ENCODE data around the gene SAMD9. TPM values are rescaled to one million over a fixed set of nuclear protein-coding genes. Genes with fewer than 3 reads are reported as not detected.
"Not testable (repeated sequence)": the region's sequence is repeated elsewhere in the genome, so short reads cannot be mapped to it uniquely, and the experiment has no call there.

The SAMD9 gene
- total RNA-seq, 1 donor from 2014 or later = 0.21 TPM

DNA sequence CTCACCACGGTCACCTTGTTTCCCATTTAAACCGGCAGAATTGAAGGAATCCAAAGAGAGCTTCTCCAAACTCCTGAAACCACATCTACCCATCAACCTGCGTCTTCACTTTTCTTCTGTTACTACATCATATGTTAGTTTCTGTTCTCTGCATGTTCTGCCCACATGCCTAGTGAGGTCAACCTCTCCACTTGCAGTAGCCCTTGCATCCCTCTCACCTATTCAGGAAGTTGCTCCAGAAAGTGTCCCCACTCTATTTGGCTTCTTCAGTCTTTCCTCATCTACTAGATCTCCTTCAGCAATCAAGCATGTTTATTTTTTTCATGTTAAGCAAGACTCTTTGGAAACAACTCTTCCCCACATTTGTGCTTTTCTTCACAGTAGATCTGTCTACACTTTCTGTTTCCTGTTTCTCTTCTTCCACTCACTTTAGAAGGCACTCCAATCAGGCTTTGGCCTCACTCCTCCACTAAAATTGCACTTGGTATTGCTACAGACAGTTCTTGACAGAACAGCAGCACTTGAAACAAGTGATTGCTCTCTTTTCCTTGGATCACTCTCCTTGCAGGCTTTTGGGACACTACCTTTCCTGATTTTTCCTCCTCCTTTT is 22.9 kb upstream of the SAMD9 start:
- no peak overlapping the region for H3K4me3 Mint-ChIP-seq
- no peaks in the 10 kb centered on the region for H3K4me1 Mint-ChIP-seq
- no peaks in the 10 kb centered on the region for H3K36me3 Mint-ChIP-seq (ENCODE audit: low read depth)
- H3K27me3 Mint-ChIP-seq (ENCODE audit: low read depth) = peaks cover 16% of the 10 kb centered on the region
- no peak overlapping the region for H3K27ac Mint-ChIP-seq (ENCODE audit: unreplicated experiment)
- H3K9me3 Mint-ChIP-seq = no peaks in the 10 kb centered on the region
- TF ChIP-seq, protein P1, sequence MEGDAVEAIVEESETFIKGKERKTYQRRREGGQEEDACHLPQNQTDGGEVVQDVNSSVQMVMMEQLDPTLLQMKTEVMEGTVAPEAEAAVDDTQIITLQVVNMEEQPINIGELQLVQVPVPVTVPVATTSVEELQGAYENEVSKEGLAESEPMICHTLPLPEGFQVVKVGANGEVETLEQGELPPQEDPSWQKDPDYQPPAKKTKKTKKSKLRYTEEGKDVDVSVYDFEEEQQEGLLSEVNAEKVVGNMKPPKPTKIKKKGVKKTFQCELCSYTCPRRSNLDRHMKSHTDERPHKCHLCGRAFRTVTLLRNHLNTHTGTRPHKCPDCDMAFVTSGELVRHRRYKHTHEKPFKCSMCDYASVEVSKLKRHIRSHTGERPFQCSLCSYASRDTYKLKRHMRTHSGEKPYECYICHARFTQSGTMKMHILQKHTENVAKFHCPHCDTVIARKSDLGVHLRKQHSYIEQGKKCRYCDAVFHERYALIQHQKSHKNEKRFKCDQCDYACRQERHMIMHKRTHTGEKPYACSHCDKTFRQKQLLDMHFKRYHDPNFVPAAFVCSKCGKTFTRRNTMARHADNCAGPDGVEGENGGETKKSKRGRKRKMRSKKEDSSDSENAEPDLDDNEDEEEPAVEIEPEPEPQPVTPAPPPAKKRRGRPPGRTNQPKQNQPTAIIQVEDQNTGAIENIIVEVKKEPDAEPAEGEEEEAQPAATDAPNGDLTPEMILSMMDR (conservative IDR thresholded peaks at IDR 0.05) = no peak
- no peak for DNase-seq (ENCODE audit: low read depth, low spot score)

DNA sequence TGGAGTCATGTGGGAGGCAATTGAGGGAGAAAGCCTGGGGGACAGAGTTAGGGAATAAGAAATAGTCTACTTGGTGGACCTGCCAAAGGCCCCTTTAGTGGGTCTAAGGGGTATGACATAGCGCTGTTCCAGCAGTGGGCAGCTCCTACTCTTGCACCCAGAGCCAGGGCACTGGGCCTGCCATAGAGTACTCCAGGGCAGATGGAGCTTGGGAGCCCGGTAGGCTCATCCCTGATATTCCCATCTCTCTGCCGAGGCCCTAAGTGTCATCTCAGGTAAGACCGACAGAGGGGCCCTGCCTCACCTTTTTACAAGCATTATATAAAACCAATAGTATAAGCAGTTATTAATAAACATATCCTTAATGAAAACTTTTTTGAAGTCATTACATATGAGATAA is 20.8 kb upstream of the SAMD9 start:
- TF ChIP-seq, protein P1 (conservative IDR thresholded peaks at IDR 0.05) = no peak
- no peak for DNase-seq (ENCODE audit: low read depth, low spot score)
- Mint-ChIP-seq H3K27ac (ENCODE audit: unreplicated experiment) (no peak overlapping the region), H3K4me3 (no peak overlapping the region), H3K4me1 (no peaks in the 10 kb centered on the region), H3K27me3 (ENCODE audit: low read depth) (peaks cover 32% of the 10 kb centered on the region), H3K9me3 (no peaks in the 10 kb centered on the region), H3K36me3 (ENCODE audit: low read depth) (no peaks in the 10 kb centered on the region)

DNA sequence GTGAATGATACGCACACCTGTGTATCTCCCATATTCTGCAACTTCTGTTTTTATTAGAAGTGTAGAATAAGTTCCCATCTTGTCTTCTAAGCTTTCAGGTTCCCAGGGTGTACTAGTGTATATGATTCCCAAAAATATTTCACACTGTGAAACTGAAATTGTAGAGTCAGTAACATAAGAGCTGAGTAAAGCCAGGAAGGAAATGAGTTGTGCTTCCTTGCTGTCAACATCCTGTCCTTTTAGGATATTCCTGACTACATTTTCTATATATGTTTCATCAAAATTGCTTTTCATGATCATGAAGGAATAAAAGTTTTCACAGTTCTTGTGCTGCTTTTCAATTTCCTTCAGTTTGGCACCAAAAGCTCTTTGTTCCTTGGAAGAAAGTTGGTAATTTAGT is 15.2 kb upstream of the SAMD9 start:
- H3K36me3 Mint-ChIP-seq (ENCODE audit: low read depth) = no peaks in the 10 kb centered on the region
- TF ChIP-seq, protein P1 (conservative IDR thresholded peaks at IDR 0.05) = no peak
- H3K4me3 Mint-ChIP-seq = no peak overlapping the region
- peaks cover 3% of the 10 kb centered on the region for H3K9me3 Mint-ChIP-seq
- DNase-seq (ENCODE audit: low read depth, low spot score) = no peak
- H3K4me1 Mint-ChIP-seq = no peaks in the 10 kb centered on the region
- H3K27ac Mint-ChIP-seq (ENCODE audit: unreplicated experiment) = no peak overlapping the region
- peaks cover 65% of the 10 kb centered on the region for H3K27me3 Mint-ChIP-seq (ENCODE audit: low read depth)

DNA sequence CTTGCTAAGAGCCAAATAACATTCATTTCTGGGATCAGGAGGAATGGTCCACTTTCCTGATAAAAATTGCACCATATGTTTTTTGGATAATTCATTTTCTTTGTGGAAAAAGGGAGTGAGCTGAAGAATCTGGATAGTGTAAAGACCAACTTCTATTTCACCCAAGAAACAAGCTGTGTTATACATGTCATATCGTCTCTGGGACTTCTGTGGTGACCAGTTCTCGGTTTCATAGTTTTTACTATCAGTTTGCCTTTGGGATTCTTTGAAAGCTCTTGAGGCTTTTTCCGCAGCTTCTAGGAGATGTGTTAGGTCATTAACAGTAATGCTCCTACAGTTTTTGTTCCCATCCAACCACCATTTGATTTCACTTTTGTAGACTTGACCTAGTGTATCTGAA is 14.4 kb upstream of the SAMD9 start:
- peaks cover 3% of the 10 kb centered on the region for H3K9me3 Mint-ChIP-seq
- H3K27me3 Mint-ChIP-seq (ENCODE audit: low read depth) = peaks cover 65% of the 10 kb centered on the region
- TF ChIP-seq, protein P1 (conservative IDR thresholded peaks at IDR 0.05) = no peak
- no peaks in the 10 kb centered on the region for H3K4me1 Mint-ChIP-seq
- DNase-seq (ENCODE audit: low read depth, low spot score) = no peak
- H3K4me3 Mint-ChIP-seq = no peak overlapping the region
- no peak overlapping the region for H3K27ac Mint-ChIP-seq (ENCODE audit: unreplicated experiment)
- no peaks in the 10 kb centered on the region for H3K36me3 Mint-ChIP-seq (ENCODE audit: low read depth)

DNA sequence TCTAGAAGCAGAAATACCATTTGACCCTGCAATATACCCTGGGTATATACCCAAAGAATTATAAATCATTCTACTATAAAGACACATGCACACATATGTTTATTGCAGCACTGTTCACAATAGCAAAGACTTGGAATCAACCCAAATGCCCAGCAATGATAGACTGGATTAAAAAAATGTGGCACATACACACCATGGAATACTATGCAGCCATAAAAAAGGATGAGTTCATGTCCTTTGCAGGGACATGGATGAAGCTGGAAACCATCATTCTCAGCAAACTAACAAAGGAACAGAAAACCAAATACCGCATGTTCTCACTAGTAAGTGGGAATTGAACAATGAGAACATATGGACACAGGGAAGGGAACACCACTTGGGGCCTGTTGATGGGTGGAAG is 9.2 kb upstream of the SAMD9 start:
- not testable (repeated sequence) for H3K4me1 Mint-ChIP-seq; H3K9me3 Mint-ChIP-seq; H3K36me3 Mint-ChIP-seq (ENCODE audit: low read depth); H3K27ac Mint-ChIP-seq (ENCODE audit: unreplicated experiment); DNase-seq (ENCODE audit: low read depth, low spot score); H3K4me3 Mint-ChIP-seq
- H3K27me3 Mint-ChIP-seq (ENCODE audit: low read depth) = peaks cover 58% of the 10 kb centered on the region

DNA sequence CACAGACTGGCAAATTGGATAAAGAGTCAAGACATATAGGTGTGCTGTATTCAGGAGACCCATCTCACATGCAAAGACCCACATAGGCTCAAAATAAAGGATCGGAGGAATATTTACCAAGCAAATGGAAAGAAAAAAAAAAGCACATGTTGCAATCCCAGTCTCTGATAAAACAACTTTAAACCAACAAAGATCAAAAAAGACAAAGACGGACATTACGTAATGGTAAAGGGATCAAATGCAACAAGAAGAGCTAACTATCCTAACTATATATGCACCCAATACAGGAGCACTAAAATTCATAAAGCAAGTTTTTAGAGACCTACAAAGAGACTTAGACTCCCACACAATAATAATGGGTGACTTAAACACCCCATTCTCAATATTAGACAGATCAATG is 5.8 kb upstream of the SAMD9 start:
- H3K4me3 Mint-ChIP-seq; H3K27ac Mint-ChIP-seq (ENCODE audit: unreplicated experiment); H3K4me1 Mint-ChIP-seq; H3K9me3 Mint-ChIP-seq; DNase-seq (ENCODE audit: low read depth, low spot score); H3K36me3 Mint-ChIP-seq (ENCODE audit: low read depth): not testable (repeated sequence)
- H3K27me3 Mint-ChIP-seq (ENCODE audit: low read depth) = peaks cover 33% of the 10 kb centered on the region

All from neural crest cell (in vitro differentiated cells).